Body of pancreas (tissue), 4 donors: ENCODE data around the gene HSF5. TPM values are rescaled to one million over a fixed set of nuclear protein-coding genes. Genes with fewer than 3 reads are reported as not detected.

Experiments
- ATAC-seq: fragments of 150-250 bp; one replicate; pipeline ENCODE4 v1.9.1; 2016
- DNase-seq, 4 donors: peaks; one replicate each; pipeline ENCODE4 v3.0.0-alpha.2; 2019
- H3K27ac ChIP-seq, 4 donors: fragments of 200-600 bp; sonication (generic); 1 replicate in 3 of 4; 2 replicates in 1 of 4; pipeline versions ENCODE4 v1.5.1 to v1.6.1; 2016 to 2019; ENCODE audit warnings: mild to moderate bottlenecking in 1 of 4, mixed read lengths in 1 of 4, moderate library complexity in 1 of 4
- H3K27me3 ChIP-seq, 2 donors: fragments of 200-600 bp; sonication (generic); one replicate each; pipeline ENCODE4 v1.6.0; 2016; ENCODE audit warnings: mild to moderate bottlenecking in 1 of 2
- H3K36me3 ChIP-seq, 2 donors: fragments of 200-600 bp; sonication (generic); replicated peaks in 1 of 2; 2 replicates each; pipeline ENCODE4 v1.5.1; 2016; ENCODE audit warnings: low read depth in 2 of 2; ENCODE audit not compliant: insufficient read depth in 1 of 2
- H3K4me1 ChIP-seq: fragments of 200-600 bp; sonication (generic); one replicate; pipeline ENCODE4 v1.6.0; 2016
- H3K4me3 ChIP-seq, 2 donors: fragments of 200-600 bp; sonication (generic); 1 replicate in 1 of 2; 2 replicates in 1 of 2; pipeline ENCODE4 v1.5.1; 2016 to 2019
- H3K9me3 ChIP-seq, 3 donors: fragments of 200-600 bp; sonication (generic); 1 replicate in 2 of 3; 2 replicates in 1 of 3; pipeline ENCODE4 v1.5.1; 2016
- POLR2A ChIP-seq, 3 donors: fragments of 450-650 bp; IDR thresholded peaks; one replicate each; pipeline ENCODE4 v1.6.1; 2016; ENCODE audit warnings: antibody characterized with exemption in 3 of 3, mild to moderate bottlenecking in 2 of 3
- WGBS, 2 donors: methylation state at CpG; one replicate each; pipeline ENCODE4 v1.1.5; 2017; 5-methylcytosine and 5-hydroxymethylcytosine counted together
- intact Hi-C: fragments of 100-400 bp; cut with DNase I; formaldehyde crosslinking; loops from one replicate; pipeline ENCODE4 v1.15.1; 2023
- total RNA-seq, 2 donors: library from RNA; depleted of rRNA; stranded (reverse); fragments of >200 nt; gene quantifications; one replicate each; pipeline ENCODE4 v1.1.0, GENCODE V29; 2016
- TF ChIP-seq, protein P1 (sequence below), 7 experiments: fragments of 450-650 bp in 4 of 7; fragments of 200-600 bp in 3 of 7; sonication (generic) in 3 of 7; IDR thresholded peaks; one replicate each; pipeline ENCODE4 v1.5.1; 2016 to 2019; ENCODE audit warnings: antibody characterized with exemption in 7 of 7

Gene HSF5
- total RNA-seq, 2 donors from 2014 or later: not detected

DNA sequence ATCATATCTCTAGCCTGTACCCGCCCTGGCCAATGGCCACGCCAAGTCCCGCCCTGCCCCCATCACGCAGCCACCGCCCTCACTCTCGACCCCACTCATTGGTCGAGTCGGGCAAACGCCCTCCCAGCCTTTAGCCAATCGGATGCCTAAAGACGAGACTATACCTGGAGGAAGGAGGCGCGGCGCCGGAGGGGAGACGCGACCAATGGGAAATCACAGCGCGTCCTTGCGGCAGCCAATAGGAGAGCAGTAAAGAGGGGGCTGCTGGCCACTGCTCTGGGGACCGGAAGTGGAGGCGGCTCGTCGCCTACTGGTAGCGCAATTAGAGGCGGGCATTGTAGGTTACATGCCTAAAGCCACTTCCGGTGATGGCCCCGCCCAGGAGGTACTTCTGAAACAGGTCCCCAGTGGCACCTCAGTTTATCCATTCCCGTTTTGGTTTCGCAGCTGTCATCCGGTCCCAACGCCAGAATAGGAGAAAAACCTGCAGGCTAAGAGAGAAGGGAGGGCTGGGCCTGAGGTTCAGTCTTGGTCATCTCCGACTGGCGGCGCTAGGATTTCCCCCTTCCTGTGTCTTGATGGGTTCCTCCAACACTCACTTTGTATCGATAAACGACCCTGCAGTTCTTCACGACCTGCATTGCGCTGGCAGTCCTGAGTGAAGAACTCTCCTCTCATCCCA lies 29.9 kb upstream of the HSF5 start:
- peak; percentile 87 for ATAC-seq
- Histone ChIP-seq H3K27me3 (no peaks in the 10 kb centered on the region), H3K9me3 (no peaks in the 10 kb centered on the region), H3K36me3 (no peaks in the 10 kb centered on the region), H3K4me1 (peaks cover 31% of the 10 kb centered on the region), H3K4me3 (peak overlapping the region; percentile 68 to 76), H3K27ac (peak overlapping the region; percentile 96 to 99 (median 98))
- DNase-seq: peak; percentile 99 to 100 (median 99)
- TF ChIP-seq, protein P1, sequence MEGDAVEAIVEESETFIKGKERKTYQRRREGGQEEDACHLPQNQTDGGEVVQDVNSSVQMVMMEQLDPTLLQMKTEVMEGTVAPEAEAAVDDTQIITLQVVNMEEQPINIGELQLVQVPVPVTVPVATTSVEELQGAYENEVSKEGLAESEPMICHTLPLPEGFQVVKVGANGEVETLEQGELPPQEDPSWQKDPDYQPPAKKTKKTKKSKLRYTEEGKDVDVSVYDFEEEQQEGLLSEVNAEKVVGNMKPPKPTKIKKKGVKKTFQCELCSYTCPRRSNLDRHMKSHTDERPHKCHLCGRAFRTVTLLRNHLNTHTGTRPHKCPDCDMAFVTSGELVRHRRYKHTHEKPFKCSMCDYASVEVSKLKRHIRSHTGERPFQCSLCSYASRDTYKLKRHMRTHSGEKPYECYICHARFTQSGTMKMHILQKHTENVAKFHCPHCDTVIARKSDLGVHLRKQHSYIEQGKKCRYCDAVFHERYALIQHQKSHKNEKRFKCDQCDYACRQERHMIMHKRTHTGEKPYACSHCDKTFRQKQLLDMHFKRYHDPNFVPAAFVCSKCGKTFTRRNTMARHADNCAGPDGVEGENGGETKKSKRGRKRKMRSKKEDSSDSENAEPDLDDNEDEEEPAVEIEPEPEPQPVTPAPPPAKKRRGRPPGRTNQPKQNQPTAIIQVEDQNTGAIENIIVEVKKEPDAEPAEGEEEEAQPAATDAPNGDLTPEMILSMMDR (IDR thresholded peaks at IDR 0.05): peak in 2 of 7 experiments; percentile 12 to 24
- peak; percentile 33 to 83 (median 69) for TF ChIP-seq POLR2A (IDR thresholded peaks at IDR 0.05)
- WGBS, 2 donors: 0% methylated on average over 8 to 39 of the region's 39 CpGs
- intact Hi-C loops: no loop called here

DNA sequence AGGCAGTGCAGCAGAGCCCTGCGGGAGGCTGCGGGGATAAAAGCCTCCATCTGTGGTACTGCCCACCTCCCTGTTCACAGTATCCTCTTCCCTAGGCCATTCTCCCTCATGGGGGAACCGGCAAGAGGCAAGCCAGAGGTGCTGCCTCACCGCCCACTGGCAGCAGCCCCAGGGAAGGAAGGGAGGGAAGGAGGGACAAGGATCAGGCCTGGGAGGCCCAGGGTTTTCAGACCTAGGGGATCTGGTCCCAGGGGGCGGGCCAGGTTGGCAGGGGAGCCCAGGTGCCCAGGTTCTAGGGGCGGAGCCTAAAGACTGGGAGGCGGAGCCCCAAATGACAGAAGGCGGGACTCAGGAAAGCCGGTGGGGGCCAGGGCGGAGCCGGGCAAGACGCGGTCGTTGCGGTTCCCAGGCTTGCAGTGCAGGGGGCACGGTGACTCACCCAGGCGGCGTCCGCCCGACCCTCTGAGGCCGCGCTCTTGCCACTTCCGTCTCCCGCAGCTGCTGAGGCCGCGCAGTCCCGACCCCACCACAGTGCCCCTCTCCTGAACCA lies 29.2 kb upstream of the HSF5 start:
- ATAC-seq (peak; percentile 45), DNase-seq (peak in 1 of 4 donors; percentile 93)
- intact Hi-C loops: no loop called here
- no peaks in the 10 kb centered on the region for H3K36me3 ChIP-seq
- H3K4me1 ChIP-seq: peaks cover 33% of the 10 kb centered on the region
- H3K9me3 ChIP-seq: no peaks in the 10 kb centered on the region
- TF ChIP-seq POLR2A (IDR thresholded peaks at IDR 0.05): peak; percentile 68 to 83 (median 81)
- TF ChIP-seq, protein P1 (IDR thresholded peaks at IDR 0.05): no peak
- peak overlapping the region; percentile 54 to 76 for H3K4me3 ChIP-seq
- H3K27me3 ChIP-seq: no peaks in the 10 kb centered on the region
- H3K27ac ChIP-seq: peak overlapping the region; percentile 96 to 99 (median 98)
- WGBS, 2 donors: 0% methylated on average over 4 to 27 of the region's 27 CpGs

DNA sequence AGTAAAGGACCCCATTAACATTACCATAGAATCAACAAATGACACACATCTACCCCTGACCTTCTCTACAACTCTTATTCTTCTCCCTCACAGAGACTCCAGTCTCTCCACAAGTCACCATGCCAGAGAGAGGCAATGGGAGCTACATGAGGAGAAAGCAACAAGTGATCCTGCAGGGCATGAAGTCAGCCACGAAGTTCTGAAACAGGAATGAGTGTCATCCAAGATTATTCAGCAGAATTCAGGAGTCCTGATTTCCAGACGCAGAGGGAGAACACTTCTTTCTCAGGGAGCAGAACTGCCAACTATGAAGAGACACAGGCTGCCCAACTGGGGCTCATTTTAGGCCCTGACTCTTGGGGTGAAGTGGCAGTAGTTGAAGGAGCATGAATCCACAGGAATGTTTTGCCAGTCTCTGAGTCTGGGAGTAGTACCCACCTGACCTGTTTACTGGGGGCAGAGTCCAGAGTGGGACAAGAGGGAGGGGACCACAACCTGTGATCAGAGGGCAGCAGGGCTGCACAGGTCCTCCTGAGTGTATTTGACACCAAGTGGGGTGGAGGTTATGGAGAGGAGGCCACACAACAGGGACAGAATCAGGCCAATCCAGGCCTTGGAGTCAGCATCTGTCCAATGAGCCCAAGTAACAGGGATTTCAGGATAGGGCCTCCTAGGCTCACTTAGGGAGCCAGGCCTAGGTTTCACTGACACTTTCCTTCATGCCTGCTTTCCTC lies 28.6 kb upstream of the HSF5 start:
- peaks cover 33% of the 10 kb centered on the region for H3K4me1 ChIP-seq
- intact Hi-C loops: no loop called here
- 28 to 52% methylated on average over 2 of the region's 2 CpGs for WGBS, 2 donors

DNA sequence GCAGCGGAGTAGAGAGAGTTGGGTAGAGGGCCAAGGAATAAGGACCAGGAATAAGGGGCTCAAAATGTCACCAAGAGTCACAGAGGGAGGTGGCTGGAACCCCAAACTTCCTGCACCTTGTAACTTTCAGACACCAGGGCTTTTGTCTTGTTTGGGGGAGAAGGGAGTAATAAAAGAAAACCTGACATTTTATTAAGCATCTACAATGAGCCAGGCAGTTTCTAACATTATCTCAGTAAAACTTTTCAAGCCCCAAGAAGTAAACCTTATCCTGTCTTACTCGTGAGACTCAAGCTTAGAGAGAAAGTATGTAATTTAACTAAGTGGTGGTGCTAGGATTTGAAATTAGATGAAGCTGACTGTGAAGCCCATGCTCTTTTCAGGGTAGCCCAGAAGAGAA lies 27.1 kb upstream of the HSF5 start:
- Histone ChIP-seq H3K36me3 (peaks cover 0 to 9% of the 10 kb centered on the region in 2 donors), H3K4me1 (peaks cover 33% of the 10 kb centered on the region), H3K27ac (peak overlapping the region in 3 of 4 donors; percentile 59 to 75 (median 62)), H3K9me3 (no peaks in the 10 kb centered on the region), H3K27me3 (no peaks in the 10 kb centered on the region), H3K4me3 (no peak overlapping the region)
- ATAC-seq (no peak), DNase-seq (no peak)
- 54 to 58% methylated on average over 2 of the region's 2 CpGs for WGBS, 2 donors
- TF ChIP-seq POLR2A (IDR thresholded peaks at IDR 0.05): no peak
- TF ChIP-seq, protein P1 (IDR thresholded peaks at IDR 0.05): no peak
- intact Hi-C loops: no loop called here

More for the DNA sequence above, 28.6 kb upstream of the HSF5 start:
- TF ChIP-seq POLR2A (IDR thresholded peaks at IDR 0.05): no peak
- TF ChIP-seq, protein P1 (IDR thresholded peaks at IDR 0.05): no peak
- no peaks in the 10 kb centered on the region for H3K9me3 ChIP-seq
- peak overlapping the region; percentile 54 to 76 for H3K4me3 ChIP-seq
- peak overlapping the region; percentile 96 to 99 (median 98) for H3K27ac ChIP-seq
- ATAC-seq (no peak), DNase-seq (peak in 1 of 4 donors; percentile 21)
- H3K27me3 ChIP-seq: no peaks in the 10 kb centered on the region
- no peaks in the 10 kb centered on the region for H3K36me3 ChIP-seq
